Measurements from ENCODE around the gene CCL3. TPM values are rescaled to one million over a fixed set of nuclear protein-coding genes. Genes with fewer than 3 reads are reported as not detected.

The CCL3 gene
- total and polyA plus RNA-seq, 2 donors (not counting 3 experiments of a cell fraction or from before 2014, with no cell fraction given) = not detected

GRCh38 chr17:36069136-36069535 lies 20.8 kb downstream of the CCL3 start:
- no peaks in the 10 kb centered on the region for H3K27me3 ChIP-seq (ENCODE audit: control insufficient read depth in 2 of 2, insufficient read depth in 2 of 2, low read length in 2 of 2)
- H3K79me2 ChIP-seq (ENCODE audit: control insufficient read depth, insufficient read depth, low read length) = no peaks in the 10 kb centered on the region
- H3K27ac ChIP-seq (ENCODE audit: insufficient read depth, low read depth, low read length) = no peak overlapping the region
- POLR2A ChIA-PET = no interaction called here
- no peak overlapping the region for H2AFZ ChIP-seq (ENCODE audit: low read depth, low read length)
- no peak for DNase-seq (ENCODE audit: low read depth, low spot score)
- FAIRE-seq = no peak
- dilution Hi-C loops (cut with MboI; ENCODE audit: extremely low pct_ligation_motif_present, low sequenced_read_pairs) (no loop called here), intact Hi-C loops (cut with micrococcal nuclease) (no loop called here)
- H3K4me1 ChIP-seq (ENCODE audit: control insufficient read depth, extremely low read depth, insufficient read depth, low read length) = no peaks in the 10 kb centered on the region
- CTCF ChIA-PET = interaction anchor here (0.9 to 11.3 kb wide), 2 partner anchors 17 to 96 kb away, joined by 3 to 467 read pairs; no protein-coding TSS in a partner anchor
- H3K4me2 ChIP-seq (ENCODE audit: insufficient read depth, low read length) = no peak overlapping the region
- H3K36me3 ChIP-seq (ENCODE audit: control insufficient read depth in 2 of 2, extremely low read depth in 1 of 2, insufficient read depth in 2 of 2, low read length in 2 of 2) = no peaks in the 10 kb centered on the region
- BruUV-seq (replicated peaks) = no TSS peak
- no peaks in the 10 kb centered on the region for H4K20me1 ChIP-seq (replicated peaks; ENCODE audit: control insufficient read depth, extremely low read depth, insufficient read depth, low read length)
- no peaks in the 10 kb centered on the region for H3K9me3 ChIP-seq (replicated peaks; ENCODE audit: control insufficient read depth, insufficient read depth, low read length)
- no peak overlapping the region for H3K9ac ChIP-seq (replicated peaks; ENCODE audit: extremely low read depth, insufficient read depth, low read length)
- TF ChIP-seq GATA2 (IDR thresholded peaks at IDR 0.05; ENCODE audit: insufficient read depth, insufficient read length, low read depth, low read length) (no peak), CTCF (IDR thresholded peaks at IDR 0.05; ENCODE audit: extremely low read depth in 1 of 2, insufficient read depth in 1 of 2, low read depth in 1 of 2, low read length in 2 of 2) (no peak), JUN (IDR thresholded peaks at IDR 0.05; ENCODE audit: borderline replicate concordance, insufficient read depth, insufficient read length, low read depth) (no peak), MAX (IDR thresholded peaks at IDR 0.05; ENCODE audit: insufficient read depth, insufficient read length) (no peak), EZH2 (IDR thresholded peaks at IDR 0.05; ENCODE audit: borderline replicate concordance, low read depth, low read length, severe bottlenecking) (no peak), POLR2A (IDR thresholded peaks at IDR 0.05; ENCODE audit: low read depth, low read length) (no peak), MYC (IDR thresholded peaks at IDR 0.05; ENCODE audit: low read depth, low read length) (no peak), FOS (IDR thresholded peaks at IDR 0.05; ENCODE audit: borderline replicate concordance, insufficient read depth, low read length) (no peak), POLR2AphosphoS5 (IDR thresholded peaks at IDR 0.05; ENCODE audit: insufficient read depth, low read depth, low read length) (no peak)
- H3K4me3 ChIP-seq (replicated peaks in 1 of 3; ENCODE audit: insufficient read depth in 1 of 3, low read depth in 1 of 3, low read length in 3 of 3) = no peak overlapping the region
- no peaks in the 10 kb centered on the region for H3K9me1 ChIP-seq (replicated peaks; ENCODE audit: control insufficient read depth, extremely low read depth, insufficient read depth, low read length)
